OCI-LY3 (cell line): ENCODE data around the gene CLIP2.

Experiments used
- CTCF ChIP-seq: fragments of 200-600, 300-600 bp; sonication (generic); IDR thresholded peaks from 2 replicates; pipeline ENCODE4 v1.5.1; 2014; ENCODE audit warnings: antibody characterized with exemption, low read length, low read depth
- EZH2phosphoT487 ChIP-seq: fragments of 200-600 bp; shearing (Covaris generic); IDR thresholded peaks from 2 replicates; pipeline ENCODE4 v1.6.1; 2018; ENCODE audit warnings: antibody characterized with exemption, mixed run types, low read depth

GRCh38 chr7:74334030-74334429 lies 44.8 kb downstream of the CLIP2 start:
- no peak for TF ChIP-seq CTCF
- TF ChIP-seq EZH2phosphoT487, result no peak
